Medulla oblongata (tissue), 1 donor: ENCODE data around the gene NUTM2D.
"Not testable (repeated sequence)": the region's sequence is repeated elsewhere in the genome, so short reads cannot be mapped to it uniquely, and the experiment has no call there.

ENCODE experiments used
- DNase-seq: peaks from one replicate; pipeline ENCODE4 v3.0.0-alpha.2; 2015; ENCODE audit errors: extremely low spot score

The NUTM2D gene

DNA sequence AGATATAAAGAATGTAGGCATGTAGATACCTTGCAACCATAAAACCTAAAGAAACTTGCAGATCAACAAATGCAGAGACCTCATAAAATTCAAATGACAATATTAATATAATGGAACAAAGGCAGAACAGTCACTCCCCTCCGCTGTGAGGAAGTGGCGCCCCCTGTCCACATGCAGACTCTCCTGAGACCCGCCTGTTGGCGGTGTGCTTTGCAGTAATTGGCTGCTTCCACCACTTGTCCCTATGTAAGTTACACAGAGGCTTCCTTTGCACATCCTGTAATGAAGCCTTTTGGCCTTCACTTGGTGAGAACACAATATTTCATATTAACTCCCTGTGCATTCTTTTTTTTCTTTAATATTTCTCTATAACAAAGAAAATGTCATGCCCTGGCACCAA lies 21.6 kb downstream of the NUTM2D start:
- not testable (repeated sequence) for DNase-seq

DNA sequence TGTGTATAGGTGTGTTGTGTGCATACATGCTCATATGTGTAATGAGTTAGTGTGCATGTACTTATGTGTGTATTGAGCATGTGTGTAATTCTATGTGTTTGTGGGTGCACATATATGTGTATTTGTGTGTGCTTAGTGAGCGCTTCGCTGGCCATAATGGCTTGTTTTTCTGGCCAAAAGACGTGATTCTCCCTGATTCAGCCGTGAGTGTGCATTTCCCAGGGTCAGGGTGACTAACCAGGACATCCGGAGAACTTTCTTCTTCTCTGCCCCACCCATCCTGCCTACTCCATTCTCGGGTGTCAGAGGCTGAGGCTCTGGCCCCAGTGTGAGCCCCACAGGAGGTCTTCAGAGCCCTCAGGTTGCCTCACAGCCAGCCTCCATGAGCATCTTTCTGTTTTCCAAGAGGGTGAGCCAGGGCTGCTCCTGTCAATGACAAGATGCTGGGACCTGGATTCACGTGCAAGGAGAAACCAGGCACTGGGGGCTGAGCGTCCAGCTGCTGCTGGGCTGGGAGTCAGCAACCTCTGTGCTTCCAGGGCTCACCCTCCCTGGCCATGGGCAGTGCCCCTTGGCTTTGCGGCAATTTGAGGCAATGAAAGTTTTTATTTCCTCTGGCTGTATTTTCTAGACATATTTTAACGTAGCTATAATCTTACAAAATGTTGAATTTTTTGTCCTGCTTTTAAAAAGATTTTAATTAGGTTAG lies 25.8 kb downstream of the NUTM2D start:
- not testable (repeated sequence) for DNase-seq

DNA sequence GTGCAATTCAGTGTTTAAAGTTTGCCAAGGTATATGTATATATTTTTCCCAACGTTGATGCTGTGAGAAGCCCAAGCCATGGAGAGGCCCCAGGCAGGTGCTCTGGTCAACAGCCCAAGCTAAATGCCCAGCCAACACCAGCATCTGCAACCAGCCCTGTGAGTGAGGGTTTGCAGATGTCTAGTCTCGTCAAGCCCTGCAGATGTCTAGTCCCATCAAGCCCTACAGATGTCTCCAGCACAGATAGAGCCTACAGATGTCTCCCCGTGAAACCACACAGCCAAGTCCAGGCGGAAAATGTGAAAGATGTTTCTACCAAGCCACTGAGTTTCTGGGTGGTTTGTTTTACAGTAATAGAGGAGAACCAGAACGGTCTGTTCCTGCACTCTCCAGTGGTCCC lies 26.7 kb downstream of the NUTM2D start:
- not testable (repeated sequence) for DNase-seq

GRCh38 chr10:87385762-87386360 lies 28.3 kb downstream of the NUTM2D start:
- not testable (repeated sequence) for DNase-seq

- DNase-seq = not testable (repeated sequence)
Observed at GRCh38 chr10:87391360-87391759, 33.8 kb downstream of the NUTM2D start.

GRCh38 chr10:87396206-87396605 lies 38.7 kb downstream of the NUTM2D start:
- not testable (repeated sequence) for DNase-seq

DNA sequence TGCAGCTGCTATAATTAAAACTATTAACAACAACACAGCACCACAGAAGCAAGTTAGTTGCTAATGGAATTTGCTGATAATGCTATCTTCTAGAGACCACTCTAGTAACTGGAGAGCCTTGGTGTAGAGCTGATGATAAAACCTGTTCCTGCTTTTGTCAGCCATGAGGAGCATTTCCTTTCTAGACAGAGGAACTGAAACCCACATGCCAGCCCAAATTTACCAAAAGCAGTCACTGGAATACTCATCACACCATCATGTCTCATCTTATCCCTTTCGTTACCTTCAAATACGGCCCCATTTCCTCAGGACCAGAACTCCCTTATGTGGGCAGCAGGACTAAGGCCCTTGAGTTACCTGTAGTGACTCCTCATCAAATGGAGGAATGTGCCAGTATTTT lies 40.9 kb downstream of the NUTM2D start:
- DNase-seq = not testable (repeated sequence)

- not testable (repeated sequence) for DNase-seq
Observed at GRCh38 chr10:87407516-87408467, 50.2 kb downstream of the NUTM2D start.

- DNase-seq = not testable (repeated sequence)
Observed at GRCh38 chr10:87413921-87414320, 56.4 kb downstream of the NUTM2D start.
